Karpas-422 (cell line): ENCODE results near the gene BMPR1A. TPM values are rescaled to one million over a fixed set of nuclear protein-coding genes. Genes with fewer than 3 reads are reported as not detected.
"Not testable (repeated sequence)": the region's sequence is repeated elsewhere in the genome, so short reads cannot be mapped to it uniquely, and the experiment has no call there.

ENCODE experiments used
- DNase-seq: peaks from one replicate; pipeline ENCODE4 v3.0.0-alpha.2; 2015
- H2AFZ ChIP-seq: fragments of 200-600 bp; sonication (generic); 2 replicates; pipeline ENCODE4 v1.6.1; 2014; ENCODE audit warnings: antibody characterized with exemption, low read length, mixed read lengths
- H3K27ac ChIP-seq: fragments of 200-600 bp; sonication (generic); 2 replicates; pipeline ENCODE4 v1.5.1; 2014; ENCODE audit warnings: mild to moderate bottlenecking, low read length, moderate library complexity
- H3K27me3 ChIP-seq: fragments of 200-600 bp; sonication (generic); 2 replicates; pipeline ENCODE4 v1.6.1; 2014; ENCODE audit warnings: low read length, mixed read lengths
- H3K36me3 ChIP-seq: fragments of 200-600 bp; sonication (generic); 2 replicates; pipeline ENCODE4 v1.6.1; 2014; ENCODE audit warnings: low read length, mixed read lengths; ENCODE audit not compliant: insufficient read depth
- H3K4me1 ChIP-seq: fragments of 200-600 bp; sonication (generic); 2 replicates; pipeline ENCODE4 v1.6.1; 2014; ENCODE audit warnings: mild to moderate bottlenecking, low read length, mixed read lengths
- H3K4me2 ChIP-seq: fragments of 200-600 bp; sonication (generic); 2 replicates; pipeline ENCODE4 v1.6.1; 2014; ENCODE audit warnings: low read length, low read depth, mild to moderate bottlenecking; ENCODE audit not compliant: poor library complexity, severe bottlenecking
- H3K4me3 ChIP-seq: fragments of 200-600 bp; sonication (generic); 2 replicates; pipeline ENCODE4 v1.5.1; 2014; ENCODE audit warnings: mild to moderate bottlenecking, antibody characterized with exemption, low read length, mixed read lengths
- H3K79me2 ChIP-seq: fragments of 200-600 bp; sonication (generic); 2 replicates; pipeline ENCODE4 v1.6.1; 2014; ENCODE audit warnings: mild to moderate bottlenecking, low read length, mixed read lengths
- H3K9ac ChIP-seq: fragments of 200-600 bp; sonication (generic); 2 replicates; pipeline ENCODE4 v1.6.0; 2014; ENCODE audit warnings: low read length
- H3K9me2 ChIP-seq: fragments of 200-600 bp; sonication (generic), shearing (Covaris generic); replicated peaks from 2 replicates; pipeline ENCODE4 v1.6.0; 2014; ENCODE audit warnings: mild to moderate bottlenecking, low read length, moderate library complexity; ENCODE audit not compliant: insufficient read depth
- H3K9me3 ChIP-seq: fragments of 300-700, 200-600 bp; sonication (generic); 2 replicates; pipeline ENCODE4 v1.6.1; 2014; ENCODE audit warnings: low read length, mixed read lengths
- H4K20me1 ChIP-seq: fragments of 200-600 bp; sonication (generic); 2 replicates; pipeline ENCODE4 v1.6.1; 2014; ENCODE audit warnings: mild to moderate bottlenecking, antibody characterized with exemption, low read length, low read depth; ENCODE audit not compliant: insufficient read depth
- total RNA-seq: library from RNA; depleted of rRNA; stranded (reverse); fragments of >200 nt; shearing (Covaris generic); gene quantifications from 2 replicates; pipeline ENCODE4 v1.2.3, GENCODE V29; 2014; ENCODE audit warnings: low replicate concordance

BMPR1A gene
- total RNA-seq, 1 experiment from 2014 or later, result 2.2 TPM

GRCh38 chr10:86934162-86934711 lies 177.8 kb downstream of the BMPR1A start:
- H3K4me3 ChIP-seq, H3K27me3 ChIP-seq, DNase-seq, H3K36me3 ChIP-seq, H3K9me3 ChIP-seq, H3K4me1 ChIP-seq, H3K79me2 ChIP-seq, H3K27ac ChIP-seq, H4K20me1 ChIP-seq, H3K9ac ChIP-seq, H3K9me2 ChIP-seq, H3K4me2 ChIP-seq, H2AFZ ChIP-seq: not testable (repeated sequence)

DNA sequence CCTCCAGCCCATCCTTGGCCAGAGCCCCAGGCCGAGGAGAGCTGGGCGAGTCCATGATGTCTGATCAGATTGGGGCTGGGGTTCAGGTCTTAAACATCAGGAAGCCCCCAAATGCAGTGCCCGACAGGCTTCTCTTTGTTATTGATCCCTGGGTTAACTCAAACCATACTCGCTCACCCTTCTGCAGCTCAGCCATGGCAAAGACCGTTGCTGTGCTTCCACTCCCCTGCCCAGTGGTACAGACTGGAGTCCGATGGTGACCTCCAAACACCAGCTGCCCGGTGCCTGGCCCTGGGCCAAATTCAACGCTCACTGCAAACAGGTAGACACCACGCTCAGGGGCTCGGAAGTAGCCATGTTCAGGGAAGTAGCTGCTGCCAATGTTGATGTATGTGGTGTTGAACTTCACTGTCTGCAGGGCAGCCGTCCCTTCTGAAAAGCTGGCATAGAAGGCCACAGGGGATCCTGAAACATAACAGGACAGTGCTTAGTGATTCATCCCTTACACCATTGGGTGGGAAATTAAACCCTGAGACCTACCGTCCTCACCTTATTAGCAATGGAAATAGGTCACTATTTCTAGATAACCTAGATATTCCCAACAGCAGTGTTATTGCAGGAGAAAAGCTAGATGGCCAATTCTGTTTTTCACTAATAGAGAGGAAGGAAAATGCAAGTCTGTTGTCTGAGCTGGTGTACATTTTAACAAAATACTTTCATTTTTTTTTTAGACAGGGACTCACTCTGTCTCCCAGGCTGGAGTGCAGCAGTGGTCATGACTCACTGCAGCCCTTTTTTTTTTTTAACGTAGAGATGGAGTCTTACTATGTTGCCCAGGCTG lies 180.5 kb downstream of the BMPR1A start:
- no peaks in the 10 kb centered on the region for H3K9me3 ChIP-seq
- no peaks in the 10 kb centered on the region for H3K36me3 ChIP-seq
- no peaks in the 10 kb centered on the region for H4K20me1 ChIP-seq
- no peak overlapping the region for H2AFZ ChIP-seq
- H3K9me2 ChIP-seq, result no peaks in the 10 kb centered on the region
- no peaks in the 10 kb centered on the region for H3K27me3 ChIP-seq
- no peak overlapping the region for H3K27ac ChIP-seq
- H3K4me1 ChIP-seq, result no peaks in the 10 kb centered on the region
- H3K9ac ChIP-seq, result no peak overlapping the region
- no peak overlapping the region for H3K4me3 ChIP-seq
- no peak for DNase-seq
- no peak overlapping the region for H3K4me2 ChIP-seq
- H3K79me2 ChIP-seq, result no peaks in the 10 kb centered on the region

DNA sequence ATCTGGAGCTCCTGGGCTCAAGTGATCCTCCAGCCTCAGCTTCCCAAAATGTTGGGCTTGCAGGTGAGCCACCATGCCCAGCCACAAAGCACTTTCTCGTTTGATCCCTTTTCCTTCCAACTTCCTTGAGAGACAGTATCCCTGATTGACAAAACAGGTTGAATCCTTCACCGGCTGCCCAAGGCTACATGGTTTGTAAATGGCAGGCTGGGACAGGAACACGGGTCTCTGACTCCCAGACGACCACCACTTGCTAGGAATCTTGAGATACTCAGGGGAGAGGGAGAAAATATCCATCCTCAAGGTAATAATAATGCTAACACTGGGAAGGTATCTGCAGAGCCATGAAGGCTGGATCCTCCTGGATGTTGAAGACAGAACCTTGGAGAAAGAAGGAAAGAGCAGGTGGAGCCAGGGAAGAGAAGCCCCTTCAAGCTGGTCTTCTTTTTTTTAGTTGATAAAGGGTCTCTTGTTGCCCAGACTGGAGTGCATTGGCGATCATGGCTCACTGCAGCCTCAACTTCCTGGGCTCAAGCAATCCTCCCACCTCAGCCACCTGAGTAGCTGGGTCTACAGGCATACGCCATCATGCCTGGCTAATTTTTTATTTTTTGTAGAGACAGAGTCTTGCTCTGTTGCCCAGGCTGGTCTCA lies 181.2 kb downstream of the BMPR1A start:
- H3K4me2 ChIP-seq, result no peak overlapping the region
- H3K9me3 ChIP-seq, result no peaks in the 10 kb centered on the region
- no peak overlapping the region for H3K27ac ChIP-seq
- H2AFZ ChIP-seq, result no peak overlapping the region
- no peaks in the 10 kb centered on the region for H3K9me2 ChIP-seq
- no peak for DNase-seq
- H3K79me2 ChIP-seq, result no peaks in the 10 kb centered on the region
- no peaks in the 10 kb centered on the region for H4K20me1 ChIP-seq
- no peak overlapping the region for H3K9ac ChIP-seq
- no peaks in the 10 kb centered on the region for H3K36me3 ChIP-seq
- no peaks in the 10 kb centered on the region for H3K27me3 ChIP-seq
- H3K4me1 ChIP-seq, result no peaks in the 10 kb centered on the region
- H3K4me3 ChIP-seq, result no peak overlapping the region

DNA sequence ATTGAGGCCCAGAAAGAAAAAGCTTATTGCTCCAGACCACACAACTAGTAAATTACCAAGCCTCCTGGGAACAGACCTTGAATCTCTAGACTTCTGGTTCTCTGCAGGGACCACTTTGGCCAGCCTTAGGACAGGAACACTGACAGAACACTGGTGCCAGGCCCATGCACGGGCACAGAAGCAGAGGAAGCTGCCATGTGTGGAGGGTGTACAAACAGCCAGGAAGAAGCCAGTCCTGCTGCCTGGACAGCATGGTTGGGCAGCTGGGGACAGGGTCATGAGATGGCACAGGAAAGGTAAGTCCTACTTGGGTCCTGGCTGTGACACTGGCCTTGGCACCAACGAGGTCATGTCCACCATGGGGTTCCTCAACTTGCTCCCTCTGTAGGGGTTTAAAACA lies 181.8 kb downstream of the BMPR1A start:
- H3K27me3 ChIP-seq, result no peaks in the 10 kb centered on the region
- no peak for DNase-seq
- H3K36me3 ChIP-seq, result no peaks in the 10 kb centered on the region
- H3K9ac ChIP-seq, result no peak overlapping the region
- H3K27ac ChIP-seq, result no peak overlapping the region
- H3K4me2 ChIP-seq, result no peak overlapping the region
- no peak overlapping the region for H3K4me3 ChIP-seq
- no peaks in the 10 kb centered on the region for H3K9me3 ChIP-seq
- H3K4me1 ChIP-seq, result no peaks in the 10 kb centered on the region
- H4K20me1 ChIP-seq, result no peaks in the 10 kb centered on the region
- no peak overlapping the region for H2AFZ ChIP-seq
- no peaks in the 10 kb centered on the region for H3K9me2 ChIP-seq
- no peaks in the 10 kb centered on the region for H3K79me2 ChIP-seq

GRCh38 chr10:86940076-86940475 lies 183.7 kb downstream of the BMPR1A start:
- not testable (repeated sequence) for H3K27ac ChIP-seq, H3K4me1 ChIP-seq, H3K36me3 ChIP-seq, DNase-seq, H3K4me3 ChIP-seq, H4K20me1 ChIP-seq, H2AFZ ChIP-seq, H3K4me2 ChIP-seq, H3K79me2 ChIP-seq, H3K27me3 ChIP-seq, H3K9me2 ChIP-seq, H3K9me3 ChIP-seq, H3K9ac ChIP-seq

DNA sequence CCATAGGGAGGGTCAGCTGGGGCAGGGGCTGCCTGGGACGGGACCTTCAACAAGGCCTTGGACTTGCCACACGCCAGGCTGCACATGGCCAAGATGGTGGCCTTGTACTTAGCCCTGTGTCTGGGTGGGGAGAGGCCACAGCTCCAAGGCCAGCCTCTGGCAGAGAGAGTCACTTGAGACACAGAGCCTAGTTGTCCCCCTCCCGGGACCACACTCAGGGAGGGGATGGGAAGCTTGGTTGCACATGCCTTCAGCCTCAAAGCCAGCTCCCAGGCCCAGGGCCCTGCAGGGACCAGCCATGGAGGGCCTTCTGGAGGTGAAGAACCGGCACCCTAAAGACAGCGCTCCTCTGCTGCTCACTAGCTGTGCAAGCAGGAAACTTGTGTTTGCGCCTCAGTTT lies 184.3 kb downstream of the BMPR1A start:
- no peaks in the 10 kb centered on the region for H3K9me2 ChIP-seq
- H3K9me3 ChIP-seq, result no peaks in the 10 kb centered on the region
- no peaks in the 10 kb centered on the region for H3K79me2 ChIP-seq
- no peaks in the 10 kb centered on the region for H3K36me3 ChIP-seq
- H3K27me3 ChIP-seq, result no peaks in the 10 kb centered on the region
- DNase-seq, result no peak
- H3K27ac ChIP-seq, result no peak overlapping the region
- no peak overlapping the region for H3K4me3 ChIP-seq
- H3K4me1 ChIP-seq, result no peaks in the 10 kb centered on the region
- H3K9ac ChIP-seq, result no peak overlapping the region
- H3K4me2 ChIP-seq, result no peak overlapping the region
- no peak overlapping the region for H2AFZ ChIP-seq
- H4K20me1 ChIP-seq, result no peaks in the 10 kb centered on the region

- no peak for DNase-seq
Measured at GRCh38 chr10:86941426-86941825, 185.0 kb downstream of the BMPR1A start.

GRCh38 chr10:86941991-86942421 lies 185.6 kb downstream of the BMPR1A start:
- no peaks in the 10 kb centered on the region for H3K9me2 ChIP-seq
- H3K9me3 ChIP-seq, result no peaks in the 10 kb centered on the region
- no peaks in the 10 kb centered on the region for H4K20me1 ChIP-seq

More at GRCh38 chr10:86941426-86941825, 185.0 kb downstream of the BMPR1A start:
- Histone ChIP-seq H3K9me2 (no peaks in the 10 kb centered on the region), H2AFZ (no peak overlapping the region), H4K20me1 (no peaks in the 10 kb centered on the region), H3K27ac (no peak overlapping the region), H3K9ac (no peak overlapping the region), H3K27me3 (no peaks in the 10 kb centered on the region), H3K4me2 (no peak overlapping the region), H3K4me1 (no peaks in the 10 kb centered on the region), H3K4me3 (no peak overlapping the region), H3K79me2 (no peaks in the 10 kb centered on the region), H3K36me3 (no peaks in the 10 kb centered on the region), H3K9me3 (no peaks in the 10 kb centered on the region)

More at GRCh38 chr10:86941991-86942421, 185.6 kb downstream of the BMPR1A start:
- Histone ChIP-seq H3K4me3 (no peak overlapping the region), H3K27ac (no peak overlapping the region), H2AFZ (no peak overlapping the region), H3K36me3 (no peaks in the 10 kb centered on the region), H3K4me1 (no peaks in the 10 kb centered on the region), H3K27me3 (no peaks in the 10 kb centered on the region), H3K9ac (no peak overlapping the region), H3K4me2 (no peak overlapping the region), H3K79me2 (no peaks in the 10 kb centered on the region)
- no peak for DNase-seq
